CD4-positive, alpha-beta T cell treated with Interleukin-21 for 1 hour (primary cell): ENCODE measurements around the gene CLN5.
A peak's percentile ranks its signal among the peaks of the same experiment; 100 is the strongest.

Experiments
- DNase-seq: peaks from one replicate; pipeline ENCODE4 v3.0.0-alpha.2; 2020

The CLN5 gene

GRCh38 chr13:77022341-77022740 lies 30.5 kb downstream of the CLN5 start:
- no peak for DNase-seq

DNA sequence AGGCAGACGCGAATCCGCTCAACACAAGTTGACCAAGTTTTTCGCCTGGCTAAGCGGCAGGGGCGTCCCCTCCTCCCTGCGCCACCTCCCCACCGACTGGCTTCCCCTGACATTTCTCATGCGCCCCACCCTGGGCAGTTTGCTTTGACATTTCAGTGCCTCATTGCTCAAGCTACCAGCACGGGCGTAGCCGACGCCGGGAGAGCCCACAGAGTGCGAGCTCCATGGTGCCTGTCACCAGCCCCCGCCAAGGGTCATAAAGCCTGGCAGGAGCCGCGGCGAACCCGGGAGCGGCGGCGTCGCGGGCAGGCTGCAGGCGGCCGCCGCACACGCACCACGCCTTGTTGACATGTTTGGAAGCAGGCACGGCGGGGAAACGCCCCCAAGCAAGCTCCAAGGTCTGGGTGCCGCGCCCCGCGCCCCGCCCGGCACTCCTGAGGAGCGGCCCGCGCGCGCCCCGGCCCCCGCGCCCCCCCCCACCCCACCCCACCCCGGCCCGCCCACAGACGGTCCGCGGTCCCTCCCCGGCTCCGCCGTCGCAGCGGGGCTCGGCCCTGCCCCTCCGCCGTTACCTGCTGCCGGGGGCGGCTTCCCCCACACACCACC lies 34.5 kb downstream of the CLN5 start:
- DNase-seq: peak; percentile 84

GRCh38 chr13:77026861-77027621 lies 35.2 kb downstream of the CLN5 start, which contains the start of gene FBXL3:
FBXL3 (minus strand) TSS chr13:77027159; CDS start chr13:77021860, 5,299 bp downstream.
- DNase-seq: peak; percentile 88

- DNase-seq: no peak
These were observed 36.3 kb downstream of the CLN5 start for GRCh38 chr13:77028202-77028601.

GRCh38 chr13:77029436-77029835 lies 37.6 kb downstream of the CLN5 start:
- no peak for DNase-seq

DNA sequence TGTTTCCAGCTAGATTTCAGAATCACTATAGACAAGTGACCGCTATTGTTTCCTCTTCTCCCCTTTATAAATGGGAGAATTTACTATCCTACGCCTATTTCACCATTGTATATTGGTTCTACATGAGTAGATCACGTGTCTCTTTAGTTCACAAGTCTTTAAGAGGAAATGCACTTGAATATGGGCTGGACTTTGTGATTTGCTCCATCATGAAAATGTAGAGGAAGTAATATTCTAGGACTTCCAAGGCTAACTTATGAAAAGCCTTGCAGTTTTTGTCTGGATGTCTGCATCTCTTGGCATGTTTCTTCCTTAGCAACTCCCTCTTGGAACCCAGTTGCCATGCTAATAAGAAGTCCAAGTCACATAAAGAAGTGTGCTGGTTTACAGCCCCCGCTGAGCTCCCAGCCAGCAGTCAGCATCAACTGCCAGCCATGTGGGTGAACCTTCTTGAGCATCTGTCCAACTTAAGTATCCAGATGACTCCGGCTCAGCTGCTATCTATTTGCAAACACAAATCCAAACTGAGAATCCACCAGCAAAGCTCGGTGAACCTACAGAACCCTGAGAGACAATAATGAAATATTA lies 39.9 kb downstream of the CLN5 start:
- DNase-seq: no peak

GRCh38 chr13:77033717-77034302 lies 41.9 kb downstream of the CLN5 start:
- DNase-seq: no peak

- no peak for DNase-seq
These were observed 43.0 kb downstream of the CLN5 start for GRCh38 chr13:77034881-77035280.

DNA sequence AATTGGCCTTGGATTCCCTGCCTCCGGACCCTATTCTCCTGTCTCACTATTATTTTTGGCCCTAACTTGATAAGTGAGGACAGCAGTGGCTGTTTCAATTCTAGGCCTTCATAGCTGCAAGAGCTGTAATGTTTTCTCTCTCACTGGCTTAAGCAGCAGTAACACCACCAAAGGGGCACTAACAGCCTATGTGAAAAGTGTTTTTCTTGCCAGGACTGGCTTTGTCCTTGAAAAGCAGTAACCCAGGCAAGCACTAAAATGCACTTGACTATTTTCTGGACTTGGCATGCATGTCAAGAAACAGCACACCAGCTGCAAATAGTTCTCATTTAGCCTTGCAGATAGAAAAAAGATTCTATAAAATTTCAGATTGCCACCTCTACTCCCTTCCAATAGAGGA lies 44.4 kb downstream of the CLN5 start:
- DNase-seq: no peak

- DNase-seq: no peak
These were observed 47.1 kb downstream of the CLN5 start for GRCh38 chr13:77038907-77039480.

GRCh38 chr13:77040076-77040475 lies 48.2 kb downstream of the CLN5 start:
- no peak for DNase-seq

DNA sequence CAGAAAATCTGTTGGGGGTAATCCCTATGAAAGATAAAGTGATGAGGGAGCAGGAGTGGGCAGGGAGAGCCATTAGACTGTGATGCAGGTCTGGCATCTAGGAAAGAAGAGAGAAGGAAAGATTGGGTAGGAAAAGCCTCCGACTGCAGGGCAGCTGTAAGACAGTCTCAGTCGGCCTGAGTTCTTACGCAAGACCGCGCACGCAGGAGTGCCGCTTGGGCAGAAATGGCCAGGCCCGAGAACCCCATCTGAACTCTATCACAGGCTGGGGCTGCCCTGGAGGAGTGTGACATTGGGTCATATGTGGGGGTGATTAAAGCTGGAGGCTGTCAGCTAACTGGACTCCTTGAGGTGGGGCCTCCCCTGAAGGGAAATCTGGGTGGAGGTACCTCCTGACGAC lies 49.0 kb downstream of the CLN5 start:
- DNase-seq: no peak

- no peak for DNase-seq
These were observed 50.8 kb downstream of the CLN5 start for GRCh38 chr13:77042566-77043177.

GRCh38 chr13:77047649-77048343 lies 55.9 kb downstream of the CLN5 start:
- DNase-seq: no peak

DNA sequence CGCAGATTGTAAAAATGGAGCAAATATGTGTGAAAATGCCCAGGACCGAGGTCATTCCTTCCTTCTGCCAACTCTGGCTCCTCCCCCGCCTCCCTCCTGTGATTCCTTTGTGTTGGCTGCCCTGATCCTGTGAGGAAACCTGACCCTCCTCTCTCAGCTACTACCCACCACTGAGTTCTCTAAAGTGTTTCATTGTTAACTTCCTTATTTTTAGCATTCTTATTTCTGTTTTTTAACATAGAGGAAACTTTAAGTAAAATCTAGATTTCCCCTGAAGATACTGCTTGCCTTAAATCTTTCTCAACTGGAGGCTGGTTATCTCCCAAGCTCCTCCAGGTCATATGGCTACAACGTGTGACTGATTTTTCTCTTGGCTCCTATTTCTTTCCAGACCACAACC lies 56.8 kb downstream of the CLN5 start:
- DNase-seq: no peak

DNA sequence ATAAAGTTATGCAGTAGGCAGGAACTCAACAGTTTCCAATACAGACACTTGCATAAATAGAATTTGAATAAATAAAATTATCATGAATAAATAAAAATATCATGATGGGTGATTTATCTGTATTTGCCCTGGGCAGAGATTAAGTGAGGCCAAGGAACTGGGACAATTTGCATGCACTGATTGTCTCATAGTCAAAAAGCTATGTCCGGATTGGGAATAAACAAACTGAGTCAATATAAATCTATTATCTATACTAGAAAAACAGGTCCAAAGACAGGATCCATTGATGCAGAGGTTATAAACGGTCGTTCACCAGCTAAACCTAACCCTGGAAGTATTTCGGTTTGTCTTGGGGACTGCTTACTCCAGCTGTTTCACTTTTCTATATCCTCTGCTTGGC lies 61.3 kb downstream of the CLN5 start:
- DNase-seq: no peak
